H1 (cell line): ENCODE data around the gene FECH. TPM values are rescaled to one million over a fixed set of nuclear protein-coding genes. Genes with fewer than 3 reads are reported as not detected.

Experiments used
- CTCF ChIA-PET: fragments of 300-600 bp; sonication (Branson Sonifier 250); formaldehyde crosslinking; loops from one replicate; lab custom pipeline; 2021; ENCODE audit not compliant: partially characterized antibody; lab: Charles Lee
- POLR2A ChIA-PET: fragments of 300-600 bp; sonication (Branson Sonifier 250); formaldehyde crosslinking; loops from one replicate; lab custom pipeline; 2021; ENCODE audit warnings: inconsistent platforms; ENCODE audit not compliant: partially characterized antibody; lab: Charles Lee
- DNase-seq, 2 experiments: peaks; one replicate each; pipeline versions ENCODE4 v3.0.0 to v3.0.0-alpha.2; 2010 to 2022; ENCODE audit warnings: low spot score in 2 of 2, low read depth in 1 of 2, mixed read lengths in 1 of 2
- FAIRE-seq: peaks from 2 replicates; lab custom pipeline; 2011; peaks lifted over from hg19 to GRCh38; lab: Jason Lieb, UNC
- H2AFZ ChIP-seq: 2 replicates; pipeline ENCODE4 v1.8.1; 2012; ENCODE audit warnings: low read length, inconsistent platforms
- H2AK5ac ChIP-seq: 2 replicates; pipeline ENCODE4 v1.6.1; 2013; ENCODE audit warnings: low read depth, low read length
- H2BK120ac ChIP-seq: replicated peaks from 2 replicates; pipeline ENCODE3; 2013; ENCODE audit warnings: low read depth, low read length, inconsistent platforms
- H2BK12ac ChIP-seq: 2 replicates; pipeline ENCODE4 v1.6.1; 2013; ENCODE audit warnings: low read depth, low read length
- H2BK15ac ChIP-seq: 2 replicates; pipeline ENCODE4 v1.6.1; 2013; ENCODE audit warnings: low read length
- H2BK20ac ChIP-seq: 2 replicates; pipeline ENCODE4 v1.6.1; 2013; ENCODE audit warnings: low read length
- H2BK5ac ChIP-seq: 2 replicates; pipeline ENCODE4 v1.6.1; 2013; ENCODE audit warnings: low read depth, low read length
- H3K14ac ChIP-seq: 2 replicates; pipeline ENCODE4 v1.6.1; 2013; ENCODE audit warnings: inconsistent platforms; ENCODE audit not compliant: insufficient read length
- H3K18ac ChIP-seq: 2 replicates; pipeline ENCODE4 v1.6.1; 2013; ENCODE audit warnings: low read length; ENCODE audit errors: extremely low read depth
- H3K23ac ChIP-seq: 2 replicates; pipeline ENCODE4 v1.6.1; 2013; ENCODE audit warnings: inconsistent platforms; ENCODE audit not compliant: insufficient read length
- H3K23me2 ChIP-seq: 2 replicates; pipeline ENCODE4 v1.6.1; 2013; ENCODE audit warnings: low read depth, low read length
- H3K27ac ChIP-seq: 2 replicates; pipeline ENCODE4 v1.6.1; 2011; ENCODE audit warnings: low read depth, low read length, inconsistent platforms
- H3K27me3 ChIP-seq, 4 experiments: replicated peaks in 1 of 4; 1 replicate in 1 of 4; 2 replicates in 3 of 4; pipeline versions ENCODE4 v1.6.1 to v1.8.1; 2011 to 2013; ENCODE audit warnings: low read length in 3 of 4, mild to moderate bottlenecking in 3 of 4, inconsistent platforms in 2 of 4, mixed read lengths in 2 of 4, moderate library complexity in 1 of 4; ENCODE audit not compliant: control insufficient read depth in 3 of 4, insufficient read depth in 3 of 4; ENCODE audit errors: extremely low read depth in 1 of 4
- H3K36me3 ChIP-seq, 4 experiments: 2 replicates each; pipeline versions ENCODE4 v1.6.1 to v1.8.1; 2011 to 2013; ENCODE audit warnings: mild to moderate bottlenecking in 4 of 4, low read length in 3 of 4, moderate library complexity in 2 of 4, control low read depth in 1 of 4, inconsistent platforms in 1 of 4; ENCODE audit not compliant: insufficient read depth in 4 of 4, control insufficient read depth in 2 of 4
- H3K4ac ChIP-seq: replicated peaks from 2 replicates; pipeline ENCODE3; 2013; ENCODE audit warnings: low read length, low read depth, mixed read lengths, inconsistent platforms; ENCODE audit not compliant: insufficient read length
- H3K4me1 ChIP-seq, 4 experiments: replicated peaks in 1 of 4; 1 replicate in 1 of 4; 2 replicates in 3 of 4; pipeline versions ENCODE4 v1.6.1 to v1.8.1; 2011 to 2013; ENCODE audit warnings: low read length in 3 of 4, inconsistent platforms in 2 of 4, mixed read lengths in 1 of 4; ENCODE audit not compliant: insufficient read depth in 4 of 4, control insufficient read depth in 3 of 4
- H3K4me2 ChIP-seq, 2 experiments: 2 replicates each; pipeline versions ENCODE4 v1.6.1 to v1.8.1; 2011 to 2013; ENCODE audit warnings: low read depth in 2 of 2, low read length in 2 of 2, control low read depth in 1 of 2, inconsistent platforms in 1 of 2, mild to moderate bottlenecking in 1 of 2; ENCODE audit not compliant: insufficient read depth in 1 of 2
- H3K4me3 ChIP-seq, 4 experiments: fragments of 200-600, 300-600 bp in 1 of 4; sonication (generic), shearing (Covaris generic), sonication (Bioruptor Twin) in 1 of 4; 2 replicates each; pipeline versions ENCODE4 v1.5.1 to v1.8.1; 2011 to 2016; ENCODE audit warnings: low read length in 4 of 4, low read depth in 3 of 4, control low read depth in 2 of 4, inconsistent platforms in 2 of 4, mild to moderate bottlenecking in 2 of 4, mixed read lengths in 1 of 4, moderate library complexity in 1 of 4; ENCODE audit not compliant: insufficient read depth in 2 of 4; ENCODE audit errors: extremely low read depth in 1 of 4
- H3K56ac ChIP-seq: replicated peaks from 2 replicates; pipeline ENCODE3; 2013; ENCODE audit warnings: low read depth, mild to moderate bottlenecking, mixed read lengths, low read length, inconsistent platforms; ENCODE audit not compliant: insufficient read length
- H3K79me1 ChIP-seq: 2 replicates; pipeline ENCODE4 v1.6.1; 2013; ENCODE audit warnings: low read depth, low read length, control low read depth
- H3K79me2 ChIP-seq, 2 experiments: 2 replicates each; pipeline versions ENCODE4 v1.6.1 to v1.8.1; 2012 to 2013; ENCODE audit warnings: low read length in 2 of 2, mild to moderate bottlenecking in 2 of 2, inconsistent platforms in 1 of 2; ENCODE audit not compliant: insufficient read depth in 2 of 2, control insufficient read depth in 1 of 2
- H3K9ac ChIP-seq, 4 experiments: replicated peaks in 1 of 4; 1 replicate in 1 of 4; 2 replicates in 3 of 4; pipeline versions ENCODE4 v1.6.1 to v1.8.1; 2011 to 2013; ENCODE audit warnings: low read depth in 3 of 4, low read length in 3 of 4, control low read depth in 2 of 4, mild to moderate bottlenecking in 2 of 4, moderate library complexity in 2 of 4, inconsistent platforms in 1 of 4; ENCODE audit errors: extremely low read depth in 1 of 4
- H3K9me3 ChIP-seq, 2 experiments: 2 replicates each; pipeline versions ENCODE4 v1.6.1 to v1.8.1; 2012 to 2013; ENCODE audit warnings: mild to moderate bottlenecking in 2 of 2, moderate library complexity in 2 of 2, control low read depth in 1 of 2, inconsistent platforms in 1 of 2, low read depth in 1 of 2, low read length in 1 of 2, mixed read lengths in 1 of 2; ENCODE audit not compliant: insufficient read depth in 2 of 2
- H4K20me1 ChIP-seq, 2 experiments: replicated peaks in 1 of 2; 2 replicates each; pipeline versions ENCODE3 to v1.8.1; 2011 to 2013; ENCODE audit warnings: inconsistent platforms in 2 of 2, low read length in 2 of 2, mild to moderate bottlenecking in 1 of 2; ENCODE audit not compliant: insufficient read depth in 2 of 2, control insufficient read depth in 1 of 2
- H4K5ac ChIP-seq: 2 replicates; pipeline ENCODE4 v1.6.1; 2013; ENCODE audit warnings: low read length, low read depth, mixed read lengths, inconsistent platforms; ENCODE audit not compliant: insufficient read length
- H4K8ac ChIP-seq: 2 replicates; pipeline ENCODE4 v1.8.0; 2013; ENCODE audit warnings: mild to moderate bottlenecking, moderate library complexity, low read length, inconsistent platforms; ENCODE audit not compliant: insufficient read depth; ENCODE audit errors: extremely low read depth
- H4K91ac ChIP-seq: replicated peaks from 2 replicates; pipeline ENCODE3; 2013; ENCODE audit warnings: low read length, mixed read lengths, inconsistent platforms; ENCODE audit not compliant: insufficient read length
- CHD2 ChIP-seq: IDR thresholded peaks from 2 replicates; pipeline ENCODE4 v1.6.1; 2012; ENCODE audit warnings: low read length, improper control_type of control experiment
- EGR1 ChIP-seq: IDR thresholded peaks from 2 replicates; pipeline ENCODE4 v1.6.1; 2011; ENCODE audit warnings: low read depth, low read length, borderline replicate concordance
- EZH2 ChIP-seq: fragments of 200-600 bp; sonication (generic); IDR thresholded peaks from 2 replicates; pipeline ENCODE4 v1.7.1; 2012; ENCODE audit warnings: low read depth, mild to moderate bottlenecking, moderate library complexity, low read length, inconsistent platforms; ENCODE audit not compliant: severe bottlenecking
- HDAC2 ChIP-seq, 2 experiments: fragments of 300-600 bp in 1 of 2; sonication (generic) in 1 of 2; IDR thresholded peaks; 2 replicates each; pipeline ENCODE4 v1.6.1; 2011 to 2012; ENCODE audit warnings: low read depth in 2 of 2, low read length in 2 of 2, mild to moderate bottlenecking in 2 of 2, moderate library complexity in 2 of 2, borderline replicate concordance in 1 of 2, inconsistent platforms in 1 of 2
- KDM1A ChIP-seq: fragments of 200-600, 300-600 bp; sonication (generic); IDR thresholded peaks from 2 replicates; pipeline ENCODE4 v1.7.1; 2016; ENCODE audit warnings: mild to moderate bottlenecking, low read length, borderline replicate concordance
- KDM4A ChIP-seq: IDR thresholded peaks from one replicate; pipeline ENCODE4 v1.7.1; 2012; ENCODE audit warnings: low read depth, mild to moderate bottlenecking, moderate library complexity, low read length, inconsistent platforms; ENCODE audit not compliant: severe bottlenecking
- RNF2 ChIP-seq: fragments of 200-900, 300-1000 bp; sonication (generic); IDR thresholded peaks from 2 replicates; pipeline ENCODE4 v1.7.1; 2016; ENCODE audit warnings: borderline replicate concordance, low read depth, mild to moderate bottlenecking, antibody characterized with exemption, low read length; ENCODE audit not compliant: poor library complexity, severe bottlenecking; ENCODE audit errors: missing control alignments
- RXRA ChIP-seq: IDR thresholded peaks from 2 replicates; pipeline ENCODE4 v1.6.1; 2011; ENCODE audit warnings: low read depth, mild to moderate bottlenecking, low read length, moderate library complexity; ENCODE audit not compliant: insufficient read depth
- SP4 ChIP-seq: IDR thresholded peaks from 2 replicates; pipeline ENCODE4 v1.6.1; 2012; ENCODE audit warnings: low read length, inconsistent platforms
- TAF7 ChIP-seq: optimal IDR thresholded peaks from 2 replicates; pipeline ENCODE3; 2011; ENCODE audit warnings: low read depth, mild to moderate bottlenecking, inconsistent platforms, low read length, moderate library complexity, borderline replicate concordance
- TBP ChIP-seq: IDR thresholded peaks from 2 replicates; pipeline ENCODE4 v1.6.1; 2011; ENCODE audit warnings: low read depth, low read length, improper control_type of control experiment
- TEAD4 ChIP-seq: IDR thresholded peaks from 2 replicates; pipeline ENCODE4 v1.6.1; 2012; ENCODE audit warnings: low read depth, low read length, inconsistent platforms, mixed read lengths
- USF2 ChIP-seq: IDR thresholded peaks from 2 replicates; pipeline ENCODE4 v1.6.1; 2011; ENCODE audit warnings: low read length, improper control_type of control experiment
- WGBS, 2 experiments: shearing (Covaris generic) in 1 of 2; methylation state at CpG; one replicate each; pipeline versions ENCODE4 v1.1.6 to v1.1.7; 2013 to 2015; ENCODE audit warnings: low lambda C conversion rate in 2 of 2, mixed read lengths in 2 of 2, inconsistent platforms in 1 of 2, low coverage in 1 of 2, missing lambda C conversion rate in 1 of 2; ENCODE audit not compliant: insufficient replicate concordance in 2 of 2, insufficient coverage in 1 of 2, insufficient read length in 1 of 2; ENCODE audit errors: extremely low coverage in 1 of 2, missing lambda C conversion rate in 1 of 2; 5-methylcytosine and 5-hydroxymethylcytosine counted together
- polyA plus RNA-seq, 7 experiments: library from polyadenylated mRNA; depleted of rRNA in 3 of 7; stranded (reverse) in 5 of 7; unstranded in 2 of 7; fragments of >200 nt in 5 of 7; fragments of 200-250 nt in 2 of 7; gene quantifications; 1 replicate in 5 of 7; 2 replicates in 1 of 7; 4 replicates in 1 of 7; pipeline versions ENCODE4 v1.2.1 to v1.2.3, GENCODE V29; 2011 to 2013; ENCODE audit warnings: missing spikeins in 2 of 7, mixed read lengths in 2 of 7
- total RNA-seq: library from RNA; stranded (reverse); fragmentation: NEBNext Ultra II Directional; extraction: Animal tissue kit (Norgen Biotek cat#: 25700); gene quantifications from 2 replicates; pipeline ENCODE4 v1.2.1, GENCODE V29; 2021

The FECH gene
- total and polyA plus RNA-seq, 2 of the 8 experiments (the other 6 are each of a cell fraction or from before 2014, with no cell fraction given) = 13.1 to 26.6 TPM

- POLR2A ChIA-PET = interaction anchor here (0.6 kb wide), 1 partner anchor 57 kb away, joined by 4 read pairs; no protein-coding TSS in a partner anchor
- Histone ChIP-seq H3K79me1 (no peaks in the 10 kb centered on the region), H2BK20ac (no peak overlapping the region), H3K14ac (no peak overlapping the region), H3K9me3 (no peaks in the 10 kb centered on the region), H4K91ac (no peak overlapping the region), H2BK15ac (no peak overlapping the region), H3K4me2 (no peak overlapping the region), H3K4me1 (peaks cover 0 to 5% (median 3%) of the 10 kb centered on the region in 4 experiments; a peak in 4 of 7 replicates), H3K27ac (no peak overlapping the region), H4K8ac (no peak overlapping the region), H2AK5ac (no peak overlapping the region), H4K20me1 (no peaks in the 10 kb centered on the region), H3K36me3 (no peaks in the 10 kb centered on the region), H3K56ac (no peak overlapping the region), H3K27me3 (no peaks in the 10 kb centered on the region), H3K79me2 (no peaks in the 10 kb centered on the region), H3K4me3 (no peak overlapping the region), H3K18ac (no peak overlapping the region), H3K9ac (no peak overlapping the region), H2BK120ac (no peak overlapping the region), H2AFZ (no peak overlapping the region), H2BK12ac (no peak overlapping the region), H3K23ac (no peak overlapping the region), H4K5ac (no peak overlapping the region), H3K4ac (no peak overlapping the region), H3K23me2 (no peaks in the 10 kb centered on the region), H2BK5ac (no peak overlapping the region)
- FAIRE-seq (no peak), DNase-seq (no peak)
- WGBS, 2 experiments = 85% methylated on average over 3 of the region's 3 CpGs; no CpG with 5 or more reads in 1 of the 2 experiments
- CTCF ChIA-PET = no interaction called here
- TF ChIP-seq SP4 (no peak), TBP (no peak), EZH2 (no peak), KDM4A (no peak), HDAC2 (IDR thresholded peaks at IDR 0.05; ENCODE audit: borderline replicate concordance in 1 of 2, low read depth in 2 of 2, low read length in 2 of 2) (no peak), EGR1 (no peak), TEAD4 (no peak), TAF7 (no peak), KDM1A (no peak), RNF2 (no peak), RXRA (no peak), USF2 (no peak), CHD2 (no peak)
These were observed 47.9 kb downstream of the FECH start for GRCh38 chr18:57538614-57539013.
